IPS-18a (cell line): ENCODE results near the gene TESK1.

Experiments
- H3K27ac ChIP-seq: one replicate; pipeline ENCODE4 v1.5.1; 2013; ENCODE audit warnings: low read length
- H3K27me3 ChIP-seq: one replicate; pipeline ENCODE4 v1.6.1; 2013; ENCODE audit warnings: mild to moderate bottlenecking, low read length; ENCODE audit not compliant: control insufficient read depth, insufficient read depth
- H3K36me3 ChIP-seq: one replicate; pipeline ENCODE4 v1.6.1; 2013; ENCODE audit warnings: low read depth, low read length; ENCODE audit not compliant: control insufficient read depth
- H3K4me1 ChIP-seq: one replicate; pipeline ENCODE4 v1.6.1; 2013; ENCODE audit warnings: low read depth, low read length; ENCODE audit not compliant: control insufficient read depth
- H3K4me3 ChIP-seq: one replicate; pipeline ENCODE4 v1.5.1; 2013; ENCODE audit warnings: low read length
- H3K9ac ChIP-seq: one replicate; pipeline ENCODE4 v1.6.1; 2013; ENCODE audit warnings: mild to moderate bottlenecking, low read length, moderate library complexity
- H3K9me3 ChIP-seq: one replicate; pipeline ENCODE4 v1.6.1; 2013; ENCODE audit warnings: low read depth, low read length; ENCODE audit not compliant: control insufficient read depth

Gene TESK1

DNA sequence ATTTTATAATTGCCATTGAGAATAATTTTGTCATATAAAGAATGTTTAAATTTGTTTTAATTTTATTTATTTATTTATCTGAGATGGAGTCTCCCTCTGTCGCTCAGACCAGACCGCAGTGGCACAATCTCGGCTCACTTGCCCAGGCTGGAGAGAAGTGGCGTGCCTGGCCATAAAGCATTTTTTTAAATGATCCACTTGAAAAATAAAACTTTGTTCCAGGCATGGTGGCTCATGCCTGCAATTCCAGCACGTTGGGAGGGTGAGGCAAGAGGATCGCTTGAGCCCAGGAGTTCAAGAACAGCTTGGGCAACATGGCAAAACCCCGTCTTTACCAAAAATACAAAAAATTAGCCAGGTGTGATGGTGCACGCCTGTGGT lies 47.8 kb downstream of the TESK1 start:
- Histone ChIP-seq H3K36me3 (no peaks in the 10 kb centered on the region), H3K9me3 (no peaks in the 10 kb centered on the region), H3K27ac (no peak overlapping the region), H3K27me3 (peaks cover 13% of the 10 kb centered on the region), H3K4me3 (no peak overlapping the region), H3K4me1 (peaks cover 19% of the 10 kb centered on the region), H3K9ac (no peak overlapping the region)

DNA sequence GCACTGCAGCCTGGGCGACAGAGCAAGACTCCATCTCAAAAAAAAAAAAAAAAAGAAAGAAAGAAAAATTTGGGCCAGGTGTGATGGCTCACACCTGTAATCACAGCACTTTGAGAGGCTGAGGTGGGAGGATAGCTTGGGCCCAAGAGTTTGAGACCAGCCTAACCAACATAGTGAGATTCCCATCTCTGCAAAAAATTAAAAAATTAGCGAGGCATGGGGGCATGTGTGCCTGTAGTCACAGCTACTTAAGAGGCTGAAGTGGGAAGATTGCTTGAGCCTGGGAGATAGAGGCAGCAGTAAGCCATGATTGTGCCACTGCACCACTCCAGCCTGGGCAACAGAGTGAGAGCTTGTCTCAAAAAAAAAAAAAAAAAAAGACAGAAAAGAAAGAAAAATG lies 48.5 kb downstream of the TESK1 start:
- peaks cover 13% of the 10 kb centered on the region for H3K27me3 ChIP-seq
- H3K4me3 ChIP-seq: no peak overlapping the region
- no peaks in the 10 kb centered on the region for H3K36me3 ChIP-seq
- H3K9me3 ChIP-seq: no peaks in the 10 kb centered on the region
- H3K9ac ChIP-seq: no peak overlapping the region
- H3K4me1 ChIP-seq: peaks cover 19% of the 10 kb centered on the region
- no peak overlapping the region for H3K27ac ChIP-seq

GRCh38 chr9:35656348-35656747 lies 51.3 kb downstream of the TESK1 start:
- no peak overlapping the region for H3K27ac ChIP-seq
- H3K9ac ChIP-seq: no peak overlapping the region
- H3K4me1 ChIP-seq: peaks cover 10% of the 10 kb centered on the region
- H3K9me3 ChIP-seq: no peaks in the 10 kb centered on the region
- H3K4me3 ChIP-seq: no peak overlapping the region
- H3K27me3 ChIP-seq: peaks cover 13% of the 10 kb centered on the region
- peaks cover 12% of the 10 kb centered on the region for H3K36me3 ChIP-seq

GRCh38 chr9:35656831-35657545 lies 51.9 kb downstream of the TESK1 start:
- no peaks in the 10 kb centered on the region for H3K9me3 ChIP-seq
- peaks cover 17% of the 10 kb centered on the region for H3K36me3 ChIP-seq
- no peak overlapping the region for H3K27ac ChIP-seq
- peaks cover 13% of the 10 kb centered on the region for H3K27me3 ChIP-seq
- H3K9ac ChIP-seq: peak overlapping the region; percentile 74
- H3K4me3 ChIP-seq: peak overlapping the region; percentile 95
- peaks cover 9% of the 10 kb centered on the region for H3K4me1 ChIP-seq

- Histone ChIP-seq H3K27ac (peak within 1 kb of the TSS; percentile 92), H3K4me1 (peaks cover 9% of the 10 kb centered on the region), H3K36me3 (peaks cover 23% of the 10 kb centered on the region), H3K9ac (peak within 1 kb of the TSS; percentile 74), H3K4me3 (peak within 1 kb of the TSS; percentile 95), H3K9me3 (no peaks in the 10 kb centered on the region), H3K27me3 (peaks cover 13% of the 10 kb centered on the region)
Measured at GRCh38 chr9:35657546-35658136, 52.6 kb downstream of the TESK1 start, which contains the start of gene RMRP. RMRP (minus strand) TSS chr9:35658019.

- Histone ChIP-seq H3K9ac (peak within 1 kb of the TSS; percentile 74), H3K4me1 (peaks cover 9% of the 10 kb centered on the region), H3K27me3 (peaks cover 13% of the 10 kb centered on the region), H3K9me3 (no peaks in the 10 kb centered on the region), H3K4me3 (peak within 1 kb of the TSS; percentile 95), H3K27ac (peak within 1 kb of the TSS; percentile 92), H3K36me3 (peaks cover 30% of the 10 kb centered on the region)
Measured at GRCh38 chr9:35658137-35658967, 53.3 kb downstream of the TESK1 start, which contains the start of gene CCDC107. CCDC107 (plus strand) TSS chr9:35658292; CDS start chr9:35658380, 88 bp downstream.

DNA sequence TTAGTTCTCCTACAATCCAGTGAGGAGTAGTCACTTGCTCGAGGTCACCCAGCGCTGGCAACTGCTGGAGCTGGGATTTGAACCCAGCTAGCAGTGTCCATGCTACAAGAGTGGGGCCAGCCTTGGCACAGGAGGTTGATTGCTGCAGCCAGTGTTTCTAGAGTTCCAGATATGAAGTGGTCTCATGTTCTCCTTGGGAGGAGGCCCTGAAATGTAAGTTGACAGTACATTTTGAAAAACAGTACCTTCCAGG lies 53.8 kb downstream of the TESK1 start:
- peak overlapping the region; percentile 92 for H3K27ac ChIP-seq

DNA sequence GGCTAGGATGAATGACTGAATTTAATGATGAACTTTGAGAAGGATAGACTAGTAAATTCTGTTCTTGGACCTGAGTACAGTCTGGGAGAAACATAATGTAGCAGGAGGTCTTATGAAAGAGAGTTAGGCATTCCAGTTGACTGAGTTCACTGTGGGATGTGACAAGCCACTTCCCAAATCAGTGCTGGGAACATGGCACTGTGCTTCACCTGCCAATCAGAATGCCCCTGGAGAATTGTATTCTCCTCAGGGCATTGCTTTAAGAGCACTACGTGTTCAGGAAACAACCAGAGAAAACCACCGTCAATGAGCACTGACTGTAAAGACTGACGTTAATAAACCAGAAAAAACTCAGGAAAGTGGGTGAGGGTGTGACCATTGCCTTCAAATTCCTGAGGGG lies 54.3 kb downstream of the TESK1 start:
- H3K9ac ChIP-seq: peak overlapping the region; percentile 74
- no peaks in the 10 kb centered on the region for H3K9me3 ChIP-seq
- H3K27ac ChIP-seq: no peak overlapping the region
- H3K36me3 ChIP-seq: peaks cover 30% of the 10 kb centered on the region
- H3K4me3 ChIP-seq: peak overlapping the region; percentile 95
- peaks cover 14% of the 10 kb centered on the region for H3K4me1 ChIP-seq
- peaks cover 13% of the 10 kb centered on the region for H3K27me3 ChIP-seq

More for the DNA sequence above, 53.8 kb downstream of the TESK1 start:
- Histone ChIP-seq H3K36me3 (peaks cover 30% of the 10 kb centered on the region), H3K27me3 (peaks cover 13% of the 10 kb centered on the region), H3K9me3 (no peaks in the 10 kb centered on the region), H3K4me1 (peaks cover 10% of the 10 kb centered on the region), H3K4me3 (peak overlapping the region; percentile 95), H3K9ac (peak overlapping the region; percentile 74)
